HG03460 (cell line): ENCODE results near the gene XRN1.

Experiments used
- ATAC-seq: cut with Tn5 transposase; IDR thresholded peaks from one replicate; pipeline ENCODE4 v1.9.1; 2021; ENCODE audit not compliant: unreplicated experiment

XRN1 gene

DNA sequence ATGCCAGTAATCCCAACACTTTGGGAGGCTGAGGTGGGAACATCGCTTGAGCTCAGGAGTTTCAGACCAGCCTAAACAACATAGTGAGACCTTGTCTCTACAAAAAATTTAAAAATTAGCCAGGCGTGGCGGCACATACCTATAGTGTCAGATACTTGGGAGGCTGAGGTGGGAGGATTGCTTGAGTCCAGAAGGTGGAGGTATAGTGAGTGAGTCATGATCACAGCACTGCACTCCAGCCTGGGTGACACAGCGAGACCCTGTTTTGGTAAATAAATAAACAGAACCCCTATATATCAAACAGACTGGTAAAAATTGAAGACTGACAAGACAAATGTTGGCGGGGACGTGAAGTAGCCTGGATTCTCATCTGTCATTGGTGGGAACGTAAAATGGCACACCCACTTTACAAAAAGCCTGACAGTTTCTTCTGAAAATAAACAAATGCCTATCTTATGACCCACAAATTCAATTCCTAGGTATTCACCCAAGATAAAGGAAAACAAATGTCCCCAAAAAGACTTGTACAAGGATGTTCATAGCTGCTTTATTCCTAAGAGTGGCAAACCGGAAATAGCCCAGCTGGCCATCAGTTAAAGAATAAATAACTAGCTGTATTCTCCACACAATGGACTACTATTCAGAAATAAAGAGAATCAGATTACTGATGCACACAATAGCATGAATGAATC is 175.5 kb downstream of the XRN1 start:
- ATAC-seq, result no peak

DNA sequence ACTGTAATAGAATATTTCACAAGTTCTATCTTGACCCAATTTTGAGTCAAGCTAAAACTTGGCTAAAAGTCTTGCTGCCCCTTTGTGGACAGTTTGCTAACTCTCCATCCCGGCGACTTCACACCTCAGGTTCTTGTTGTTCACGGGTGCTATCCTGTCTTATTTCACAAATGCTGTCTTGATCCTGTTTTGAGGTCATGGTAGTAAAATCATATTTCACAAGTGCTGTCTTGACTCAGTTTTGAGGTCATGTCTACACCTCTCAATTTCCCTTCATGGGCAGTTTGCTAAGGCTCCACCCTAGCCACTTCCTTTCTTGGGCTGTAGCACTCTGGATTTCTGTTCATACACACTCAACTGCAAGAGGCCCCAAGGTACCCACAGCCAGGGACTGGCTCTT is 177.4 kb downstream of the XRN1 start:
- no peak for ATAC-seq

DNA sequence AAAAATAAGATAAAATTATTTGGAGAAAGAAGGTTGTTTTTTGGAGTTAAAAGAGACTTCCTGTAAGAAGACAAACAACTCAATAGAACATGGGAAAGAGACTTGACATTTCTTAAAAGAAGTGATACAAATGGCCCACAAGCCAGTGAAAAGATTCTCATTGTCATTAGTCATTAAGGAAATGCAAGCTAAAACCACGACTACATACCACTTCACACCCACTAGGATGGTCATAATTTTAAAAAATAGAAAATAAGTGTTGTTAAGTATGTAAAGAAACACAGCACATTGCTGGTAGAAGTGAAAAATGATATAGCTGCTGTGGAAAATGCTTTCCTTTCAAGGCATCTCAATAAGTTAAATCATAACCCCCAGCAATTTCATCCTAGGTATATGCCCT is 178.1 kb downstream of the XRN1 start:
- ATAC-seq, result no peak

DNA sequence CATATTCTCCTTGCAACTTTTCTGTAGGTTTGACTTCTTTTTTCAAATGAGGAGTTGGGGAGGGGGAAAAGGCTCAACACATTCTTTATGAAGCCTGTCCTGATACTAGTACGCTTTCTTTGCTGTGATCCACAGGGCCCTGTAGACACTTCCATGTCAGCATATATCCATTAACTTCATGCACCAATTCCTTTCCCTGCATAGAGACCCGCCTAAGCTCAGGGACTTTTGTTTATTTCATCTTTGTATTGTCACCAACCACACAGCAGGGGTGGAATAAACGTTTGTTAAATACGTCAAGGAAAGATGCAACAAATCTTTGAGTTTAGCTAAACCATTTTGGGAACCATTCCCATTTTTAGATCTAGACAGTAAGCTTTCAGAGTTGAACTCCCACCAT is 179.4 kb downstream of the XRN1 start:
- no peak for ATAC-seq

DNA sequence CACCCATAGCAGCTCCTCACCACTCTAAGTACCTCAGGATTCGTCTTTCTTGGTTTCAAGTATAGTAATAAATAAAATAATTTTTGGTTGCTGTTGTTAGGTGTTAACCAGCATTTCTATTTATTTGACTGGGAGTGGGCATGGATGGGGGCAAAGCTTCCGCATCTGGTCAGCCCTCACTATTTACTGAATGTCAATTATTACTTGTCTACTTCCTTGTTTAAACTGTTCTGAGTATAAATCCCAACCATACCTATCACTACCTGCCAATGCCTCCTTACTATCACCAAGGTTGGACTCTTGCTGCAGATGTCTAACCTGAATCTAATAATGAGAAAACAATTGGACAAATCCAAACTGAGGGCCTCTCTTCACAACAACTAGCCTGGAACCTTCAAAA is 180.6 kb downstream of the XRN1 start:
- ATAC-seq, result no peak

DNA sequence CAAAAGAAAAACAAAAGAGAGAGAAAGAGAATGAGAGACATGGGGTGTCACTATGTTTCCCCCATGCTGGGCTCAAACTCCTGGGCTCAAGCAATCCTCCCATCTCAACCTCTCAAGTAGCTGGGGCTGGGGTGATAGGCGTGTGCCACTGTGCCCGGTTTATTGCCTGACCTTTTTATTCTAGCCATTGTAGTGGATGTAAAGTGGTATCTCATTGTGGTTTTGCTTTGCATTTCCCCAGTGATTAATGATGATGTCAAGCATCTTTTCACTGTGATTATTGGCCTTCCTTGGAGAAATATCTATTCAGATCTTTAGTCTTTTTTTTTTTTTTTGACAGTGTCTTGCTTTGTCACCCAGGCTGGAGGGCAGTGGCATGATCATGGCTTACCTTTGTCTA is 184.7 kb downstream of the XRN1 start:
- ATAC-seq, result no peak

DNA sequence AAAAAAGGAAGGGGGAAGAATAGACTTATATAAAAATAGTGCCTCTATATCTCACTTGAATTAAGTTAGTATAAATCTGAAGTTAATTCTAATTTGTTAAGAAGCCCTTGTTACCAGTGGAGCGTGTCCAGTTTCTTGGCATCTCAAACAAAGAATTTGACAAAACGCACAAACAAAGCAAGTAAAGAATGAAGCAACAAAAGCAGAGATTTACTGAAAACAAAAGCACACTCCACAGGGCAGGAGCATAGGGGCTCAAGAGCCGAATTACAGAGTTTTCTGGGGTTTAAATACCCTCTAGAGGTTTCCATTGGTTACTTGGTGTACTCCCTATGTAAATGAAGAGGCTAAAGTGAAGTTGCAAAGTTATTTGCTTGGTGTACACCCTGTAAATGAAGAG is 188.5 kb downstream of the XRN1 start:
- ATAC-seq, result no peak

DNA sequence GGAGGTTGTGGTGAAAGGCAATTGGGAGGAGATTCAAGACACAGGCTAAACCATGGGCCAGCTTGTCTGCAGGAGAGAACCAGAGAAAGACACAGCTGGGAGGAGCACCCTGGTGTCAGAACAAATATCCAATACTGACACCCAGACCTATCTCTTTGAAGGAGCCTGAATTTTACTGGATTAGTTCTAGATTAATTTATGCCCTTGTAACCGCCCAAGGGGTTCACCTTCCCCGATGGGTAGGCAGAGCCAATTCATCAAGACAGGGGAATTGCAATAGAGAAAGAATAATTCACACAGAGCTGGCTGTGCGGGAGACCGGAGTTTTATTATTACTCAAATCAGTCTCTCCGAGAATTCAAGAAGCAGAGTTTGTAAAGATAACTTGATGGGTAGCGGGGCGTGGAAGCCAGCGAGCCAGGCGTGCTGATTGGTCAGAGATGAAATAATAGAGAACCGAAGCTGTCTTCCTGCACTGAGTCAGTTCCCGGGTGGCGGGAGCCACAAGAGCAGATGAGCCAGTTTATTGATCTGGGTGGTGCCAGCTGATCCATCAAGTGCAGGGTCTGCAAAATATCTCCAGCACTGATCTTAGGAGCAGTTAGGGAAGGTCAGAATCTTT is 191.0 kb downstream of the XRN1 start:
- ATAC-seq, result no peak
